ENCODE measurements around the gene CAST. TPM values are rescaled to one million over a fixed set of nuclear protein-coding genes. Genes with fewer than 3 reads are reported as not detected.

CAST gene
- total RNA-seq, 2 experiments from 2014 or later: 197 to 200 TPM

DNA sequence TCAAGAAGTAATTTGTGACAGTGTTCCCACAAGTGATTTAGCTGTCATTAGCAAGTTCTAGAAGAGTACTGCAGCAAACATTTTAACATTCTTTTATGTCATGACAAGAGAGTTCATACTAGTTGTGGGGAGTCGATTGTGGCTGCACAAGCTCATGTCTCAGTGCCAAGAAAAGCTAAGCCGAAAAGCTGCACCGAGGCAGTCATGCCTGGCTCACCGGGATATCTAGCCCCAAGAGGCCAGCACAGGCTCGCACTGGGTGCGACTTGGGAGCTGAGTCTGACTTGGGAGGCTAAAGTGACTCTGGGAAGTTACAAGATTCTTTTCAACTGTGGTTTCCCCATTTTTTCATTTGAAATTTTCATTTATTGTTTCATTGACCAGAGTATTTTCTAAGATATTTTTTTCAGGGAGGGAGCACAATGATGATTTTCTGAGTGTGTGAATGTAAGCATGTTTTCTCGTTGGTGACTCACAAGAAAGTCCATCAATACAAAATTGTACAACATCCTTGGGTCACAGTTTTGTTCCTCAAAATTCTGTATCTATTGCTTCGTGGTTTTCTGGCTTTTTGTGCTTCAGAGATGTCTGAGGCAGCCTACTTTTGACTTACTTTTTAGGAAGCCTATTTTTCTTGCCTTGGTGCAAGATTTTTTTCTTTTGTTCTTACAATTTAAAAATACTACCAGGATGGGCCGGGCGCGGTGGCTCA, 18.7 kb downstream of the CAST start:
- no peak overlapping the region for H3K4me3 Mint-ChIP-seq
- peaks cover 51% of the 10 kb centered on the region for H3K36me3 Mint-ChIP-seq (ENCODE audit: low read depth)
- CTCF ChIA-PET: no interaction called here
- POLR2A ChIA-PET: no interaction called here
- intact Hi-C loops (cut with DNase I, micrococcal nuclease): no loop called here
- H3K27ac Mint-ChIP-seq: no peak overlapping the region
- H3K4me1 Mint-ChIP-seq (ENCODE audit: low read depth): peaks cover 20% of the 10 kb centered on the region
- no peaks in the 10 kb centered on the region for H3K4me1 ChIP-seq (ENCODE audit: insufficient read depth, low read length)
- no peak overlapping the region for H3K27ac ChIP-seq (ENCODE audit: low read depth in 1 of 2, low read length in 2 of 2)
- H3K4me3 ChIP-seq (ENCODE audit: low read length): no peak overlapping the region
- peaks cover 26% of the 10 kb centered on the region for H3K36me3 ChIP-seq (ENCODE audit: insufficient read depth, low read length)
- H3K9me3 Mint-ChIP-seq: no peaks in the 10 kb centered on the region
- no peaks in the 10 kb centered on the region for H3K27me3 ChIP-seq (ENCODE audit: control insufficient read depth in 1 of 2, insufficient read depth in 2 of 2, low read length in 2 of 2)
- TF ChIP-seq, protein P1, sequence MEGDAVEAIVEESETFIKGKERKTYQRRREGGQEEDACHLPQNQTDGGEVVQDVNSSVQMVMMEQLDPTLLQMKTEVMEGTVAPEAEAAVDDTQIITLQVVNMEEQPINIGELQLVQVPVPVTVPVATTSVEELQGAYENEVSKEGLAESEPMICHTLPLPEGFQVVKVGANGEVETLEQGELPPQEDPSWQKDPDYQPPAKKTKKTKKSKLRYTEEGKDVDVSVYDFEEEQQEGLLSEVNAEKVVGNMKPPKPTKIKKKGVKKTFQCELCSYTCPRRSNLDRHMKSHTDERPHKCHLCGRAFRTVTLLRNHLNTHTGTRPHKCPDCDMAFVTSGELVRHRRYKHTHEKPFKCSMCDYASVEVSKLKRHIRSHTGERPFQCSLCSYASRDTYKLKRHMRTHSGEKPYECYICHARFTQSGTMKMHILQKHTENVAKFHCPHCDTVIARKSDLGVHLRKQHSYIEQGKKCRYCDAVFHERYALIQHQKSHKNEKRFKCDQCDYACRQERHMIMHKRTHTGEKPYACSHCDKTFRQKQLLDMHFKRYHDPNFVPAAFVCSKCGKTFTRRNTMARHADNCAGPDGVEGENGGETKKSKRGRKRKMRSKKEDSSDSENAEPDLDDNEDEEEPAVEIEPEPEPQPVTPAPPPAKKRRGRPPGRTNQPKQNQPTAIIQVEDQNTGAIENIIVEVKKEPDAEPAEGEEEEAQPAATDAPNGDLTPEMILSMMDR (IDR thresholded peaks at IDR 0.05): no peak
- ATAC-seq (ENCODE audit: poor library complexity) (no peak), DNase-seq (peak in 2 of 14 experiments; percentile 12 to 25)
- H3K9me3 ChIP-seq (ENCODE audit: control insufficient read depth in 1 of 2, insufficient read depth in 1 of 2, low read length in 2 of 2): no peaks in the 10 kb centered on the region
- no peaks in the 10 kb centered on the region for H3K27me3 Mint-ChIP-seq

- ATAC-seq (ENCODE audit: poor library complexity) (no peak), DNase-seq (no peak)
- Mint-ChIP-seq H3K4me3 (no peak overlapping the region), H3K27ac (no peak overlapping the region), H3K36me3 (ENCODE audit: low read depth) (peaks cover 37% of the 10 kb centered on the region), H3K27me3 (no peaks in the 10 kb centered on the region), H3K9me3 (no peaks in the 10 kb centered on the region), H3K4me1 (ENCODE audit: low read depth) (peaks cover 38% of the 10 kb centered on the region)
- Histone ChIP-seq H3K27me3 (ENCODE audit: control insufficient read depth in 1 of 2, insufficient read depth in 2 of 2, low read length in 2 of 2) (no peaks in the 10 kb centered on the region), H3K27ac (ENCODE audit: low read depth in 1 of 2, low read length in 2 of 2) (no peak overlapping the region), H3K4me1 (ENCODE audit: insufficient read depth, low read length) (peaks cover 3% of the 10 kb centered on the region), H3K36me3 (ENCODE audit: insufficient read depth, low read length) (peaks cover 13% of the 10 kb centered on the region), H3K9me3 (ENCODE audit: control insufficient read depth in 1 of 2, insufficient read depth in 1 of 2, low read length in 2 of 2) (no peaks in the 10 kb centered on the region), H3K4me3 (ENCODE audit: low read length) (no peak overlapping the region)
- CTCF ChIA-PET: interaction anchor here (1.9 kb wide), 1 partner anchor 14 kb away, joined by 5 read pairs; no protein-coding TSS in a partner anchor
- POLR2A ChIA-PET: no interaction called here
- intact Hi-C loops (cut with DNase I, micrococcal nuclease): no loop called here
- TF ChIP-seq, protein P1 (IDR thresholded peaks at IDR 0.05): no peak
These were observed 21.2 kb downstream of the CAST start for GRCh38 chr5:96683392-96683791.

GRCh38 chr5:96683810-96684209, 21.6 kb downstream of the CAST start:
- peaks cover 34% of the 10 kb centered on the region for H3K36me3 Mint-ChIP-seq (ENCODE audit: low read depth)
- no peak overlapping the region for H3K27ac Mint-ChIP-seq
- H3K4me3 Mint-ChIP-seq: no peak overlapping the region
- no peak overlapping the region for H3K4me3 ChIP-seq (ENCODE audit: low read length)
- H3K27me3 Mint-ChIP-seq: no peaks in the 10 kb centered on the region
- peaks cover 38% of the 10 kb centered on the region for H3K4me1 Mint-ChIP-seq (ENCODE audit: low read depth)
- no peaks in the 10 kb centered on the region for H3K9me3 ChIP-seq (ENCODE audit: control insufficient read depth in 1 of 2, insufficient read depth in 1 of 2, low read length in 2 of 2)
- peaks cover 13% of the 10 kb centered on the region for H3K36me3 ChIP-seq (ENCODE audit: insufficient read depth, low read length)
- DNase-seq (no peak), ATAC-seq (ENCODE audit: poor library complexity) (no peak)
- H3K9me3 Mint-ChIP-seq: no peaks in the 10 kb centered on the region
- ChIA-PET POLR2A (no interaction called here), CTCF (interaction anchor here (1.5 to 1.9 kb wide), 3 partner anchors 13 to 339 kb away, joined by 4 to 5 read pairs (median 4); no protein-coding TSS in a partner anchor)
- intact Hi-C loops (cut with DNase I, micrococcal nuclease): loop anchor here in 1 of 2 experiments (2.0 kb wide), 1 partner anchor 21 kb away; the partner anchor contains the start of gene CAST
- no peaks in the 10 kb centered on the region for H3K27me3 ChIP-seq (ENCODE audit: control insufficient read depth in 1 of 2, insufficient read depth in 2 of 2, low read length in 2 of 2)
- TF ChIP-seq, protein P1 (IDR thresholded peaks at IDR 0.05): no peak
- H3K4me1 ChIP-seq (ENCODE audit: insufficient read depth, low read length): peaks cover 3% of the 10 kb centered on the region
- no peak overlapping the region for H3K27ac ChIP-seq (ENCODE audit: low read depth in 1 of 2, low read length in 2 of 2)

Measured in CD4-positive, alpha-beta T cell (primary cell).